Testis (tissue), 3 donors: ENCODE measurements around the gene MAPKAP1. TPM values are rescaled to one million over a fixed set of nuclear protein-coding genes. Genes with fewer than 3 reads are reported as not detected.

ENCODE experiments used
- DNase-seq: peaks from one replicate; pipeline ENCODE4 v3.0.0-alpha.2; 2019
- H3K27ac ChIP-seq, 2 donors: fragments of 200-600 bp; sonication (generic); one replicate each; pipeline ENCODE4 v1.5.1; 2019
- H3K27me3 ChIP-seq: fragments of 200-600 bp; sonication (generic); one replicate; pipeline ENCODE4 v1.5.1; 2019
- H3K36me3 ChIP-seq: fragments of 200-600 bp; sonication (generic); one replicate; pipeline ENCODE4 v1.5.1; 2017; ENCODE audit warnings: low read depth; ENCODE audit errors: missing control alignments
- H3K4me1 ChIP-seq: fragments of 200-600 bp; sonication (generic); one replicate; pipeline ENCODE4 v1.5.1; 2019
- H3K4me3 ChIP-seq, 2 donors: fragments of 200-600 bp; sonication (generic); one replicate each; pipeline ENCODE4 v1.5.1; 2017 to 2019
- H3K9me3 ChIP-seq: fragments of 200-600 bp; sonication (generic); one replicate; pipeline ENCODE4 v1.5.1; 2017
- CTCF ChIP-seq, 3 experiments: fragments of 450-650 bp in 2 of 3; fragments of 200-600 bp in 1 of 3; sonication (generic) in 1 of 3; IDR thresholded peaks; one replicate each; pipeline ENCODE4 v1.5.1; 2016 to 2019; ENCODE audit warnings: antibody characterized with exemption in 3 of 3, mild to moderate bottlenecking in 2 of 3, moderate library complexity in 1 of 3
- POLR2A ChIP-seq: fragments of 450-650 bp; IDR thresholded peaks from one replicate; pipeline ENCODE4 v1.6.1; 2017; ENCODE audit warnings: antibody characterized with exemption, mild to moderate bottlenecking, moderate library complexity
- WGBS, 2 donors: methylation state at CpG; one replicate each; pipeline ENCODE4 v1.1.5; 2018; 5-methylcytosine and 5-hydroxymethylcytosine counted together
- intact Hi-C: fragments of 100-400 bp; cut with DNase I; formaldehyde crosslinking; loops from one replicate; pipeline ENCODE4 v1.15.1; 2023; ENCODE audit warnings: low total_unique reads
- polyA plus RNA-seq: library from polyadenylated mRNA; stranded (reverse); fragments of 350-450 nt; fragmentation: Illumina TruSeq; extraction: RNeasy Lipid Tissue Mini Kit (QIAGEN cat#74804); gene quantifications from one replicate; pipeline ENCODE4 v1.2.3, GENCODE V29; 2014; ENCODE audit warnings: low read depth, low replicate concordance; ENCODE audit not compliant: insufficient read depth
- total RNA-seq, 2 donors: library from RNA; depleted of rRNA; stranded (reverse); fragments of >200 nt; gene quantifications; one replicate each; pipeline ENCODE4 v1.2.3, GENCODE V29; 2016

Gene MAPKAP1
- total and polyA plus RNA-seq, 3 donors from 2014 or later: 112 to 135 (median 115) TPM

DNA sequence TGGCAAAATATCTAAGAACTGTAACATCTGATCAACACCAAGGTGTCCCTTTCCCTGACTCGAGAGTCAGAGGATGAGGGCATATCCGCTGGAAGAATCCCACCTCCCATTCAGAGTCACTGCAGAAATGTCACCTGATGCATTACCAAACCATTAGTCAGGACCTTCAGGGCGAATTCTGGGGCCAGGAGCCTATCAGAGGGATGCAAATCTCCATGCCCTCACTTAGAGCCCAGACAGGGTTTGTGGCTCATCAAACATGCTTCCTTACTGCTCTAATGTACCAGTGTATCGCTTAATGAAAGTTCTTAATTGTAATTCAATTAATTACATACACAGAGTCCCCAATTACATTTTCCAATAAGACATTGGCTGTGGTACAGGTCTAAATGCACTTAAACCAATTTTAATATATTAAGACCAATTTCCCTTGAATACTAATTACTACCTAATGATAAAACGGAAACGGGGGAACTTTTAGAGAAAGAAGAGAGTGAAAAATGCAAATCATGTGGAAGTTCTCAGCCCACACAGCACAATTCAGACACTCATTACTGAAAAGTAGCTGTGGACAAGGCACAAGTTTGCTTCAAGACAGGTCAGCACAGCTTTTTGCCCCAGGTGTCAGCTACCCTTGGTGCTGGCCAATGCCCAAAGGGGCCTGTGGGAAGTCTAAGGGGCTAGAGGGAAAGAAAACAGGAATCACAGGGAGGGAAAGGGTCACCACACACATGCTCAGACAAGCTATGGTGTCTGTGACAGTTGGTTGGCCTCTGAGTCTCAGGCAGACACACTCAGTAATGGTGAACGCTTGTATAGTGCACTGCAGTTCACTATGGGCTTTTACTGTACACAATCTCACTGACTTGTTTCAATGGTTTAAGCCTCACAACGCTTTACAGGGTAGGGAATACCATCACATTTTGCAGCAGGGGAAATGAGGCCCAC, 211.6 kb downstream of the MAPKAP1 start:
- Histone ChIP-seq H3K27me3 (no peaks in the 10 kb centered on the region), H3K9me3 (no peaks in the 10 kb centered on the region), H3K4me3 (no peak overlapping the region), H3K27ac (no peak overlapping the region), H3K36me3 (no peaks in the 10 kb centered on the region), H3K4me1 (no peaks in the 10 kb centered on the region)
- 75 to 82% methylated on average over 8 of the region's 8 CpGs for WGBS, 2 donors
- intact Hi-C loops: no loop called here
- TF ChIP-seq CTCF (IDR thresholded peaks at IDR 0.05) (no peak), POLR2A (no peak)
- no peak for DNase-seq

GRCh38 chr9:125494653-125494915, 212.4 kb downstream of the MAPKAP1 start:
- no peak for DNase-seq
- no peak overlapping the region for H3K27ac ChIP-seq
- no peaks in the 10 kb centered on the region for H3K27me3 ChIP-seq
- no peak overlapping the region for H3K4me3 ChIP-seq
- WGBS, 2 donors: 95 to 96% methylated on average over 1 of the region's 1 CpG
- intact Hi-C loops: no loop called here
- no peaks in the 10 kb centered on the region for H3K9me3 ChIP-seq
- H3K4me1 ChIP-seq: no peaks in the 10 kb centered on the region
- H3K36me3 ChIP-seq: no peaks in the 10 kb centered on the region
- TF ChIP-seq POLR2A (no peak), CTCF (IDR thresholded peaks at IDR 0.05) (no peak)

DNA sequence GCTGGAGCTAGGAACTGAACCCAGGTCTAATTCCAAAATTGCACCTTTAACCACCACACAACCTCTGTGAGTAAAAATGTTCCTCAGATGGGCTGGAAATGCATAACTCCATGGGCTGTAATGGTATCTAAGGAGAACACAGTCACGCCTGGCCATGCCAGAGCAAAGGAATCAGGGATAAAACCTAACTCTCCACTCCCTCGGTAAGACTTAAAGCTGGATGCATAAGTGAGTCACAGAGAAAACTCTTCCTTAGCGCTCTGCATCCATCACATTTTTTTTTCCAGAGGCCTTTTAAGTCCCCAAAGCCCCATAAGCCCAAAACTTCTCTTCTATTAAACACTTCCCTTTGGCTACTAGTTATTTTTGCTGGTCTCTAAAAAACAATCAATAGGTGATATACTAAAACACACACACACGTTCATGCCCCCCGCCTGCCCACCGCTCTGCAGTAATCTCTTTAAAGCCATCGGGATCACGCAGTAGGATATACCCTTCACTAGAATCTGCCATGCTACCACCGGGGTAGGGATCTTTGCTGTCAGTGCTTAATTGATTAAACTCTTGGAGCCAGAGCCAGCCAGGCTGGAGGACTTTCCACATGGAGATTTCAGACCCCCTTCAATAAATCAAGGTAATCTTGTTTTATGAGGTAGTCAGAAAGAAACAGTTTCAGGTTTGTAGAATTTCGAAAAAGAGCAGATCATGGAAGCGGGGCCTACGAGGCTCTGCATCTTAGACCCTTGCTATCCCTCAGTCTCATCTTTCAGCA, 212.9 kb downstream of the MAPKAP1 start:
- Histone ChIP-seq H3K4me3 (no peak overlapping the region), H3K27ac (no peak overlapping the region), H3K9me3 (no peaks in the 10 kb centered on the region), H3K36me3 (no peaks in the 10 kb centered on the region), H3K27me3 (no peaks in the 10 kb centered on the region), H3K4me1 (no peaks in the 10 kb centered on the region)
- no peak for DNase-seq
- TF ChIP-seq CTCF (IDR thresholded peaks at IDR 0.05) (no peak), POLR2A (no peak)
- 90% methylated on average over 12 of the region's 12 CpGs for WGBS, 2 donors
- intact Hi-C loops: no loop called here

GRCh38 chr9:125493384-125493783, 213.6 kb downstream of the MAPKAP1 start:
- WGBS, 2 donors: 94 to 97% methylated on average over 5 of the region's 5 CpGs
- no peaks in the 10 kb centered on the region for H3K36me3 ChIP-seq
- no peaks in the 10 kb centered on the region for H3K4me1 ChIP-seq
- H3K27ac ChIP-seq: no peak overlapping the region
- no peak for DNase-seq
- no peak overlapping the region for H3K4me3 ChIP-seq
- no peaks in the 10 kb centered on the region for H3K27me3 ChIP-seq
- TF ChIP-seq CTCF (IDR thresholded peaks at IDR 0.05) (no peak), POLR2A (no peak)
- intact Hi-C loops: no loop called here
- H3K9me3 ChIP-seq: no peaks in the 10 kb centered on the region
